Jurkat, Clone E6-1 (cell line): ENCODE measurements around the gene BHLHE40.

ENCODE experiments used
- DNase-seq: peaks from one replicate; pipeline ENCODE4 v3.0.0-alpha.2; 2011; ENCODE audit warnings: low read depth, low spot score
- H3K4me3 ChIP-seq: 2 replicates; pipeline ENCODE4 v1.5.1; 2011; ENCODE audit warnings: mild to moderate bottlenecking, low read length, control low read depth, moderate library complexity

The BHLHE40 gene

DNA sequence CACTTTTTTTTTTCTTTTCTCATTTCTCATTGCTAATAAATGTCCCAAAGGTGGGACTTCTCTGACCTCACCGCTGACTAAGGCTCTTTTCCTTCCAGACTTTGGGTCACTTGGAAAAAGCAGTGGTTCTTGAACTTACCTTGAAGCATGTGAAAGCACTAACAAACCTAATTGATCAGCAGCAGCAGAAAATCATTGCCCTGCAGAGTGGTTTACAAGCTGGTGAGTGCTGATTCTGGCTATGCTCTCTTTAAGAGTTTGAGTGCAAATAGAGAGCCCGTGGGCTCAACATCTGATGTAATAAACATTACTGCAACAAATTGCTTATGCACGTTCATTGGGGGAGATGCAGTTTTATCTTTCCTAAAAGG is 2.0 kb downstream of the BHLHE40 start:
- no peak overlapping the region for H3K4me3 ChIP-seq
- no peak for DNase-seq

DNA sequence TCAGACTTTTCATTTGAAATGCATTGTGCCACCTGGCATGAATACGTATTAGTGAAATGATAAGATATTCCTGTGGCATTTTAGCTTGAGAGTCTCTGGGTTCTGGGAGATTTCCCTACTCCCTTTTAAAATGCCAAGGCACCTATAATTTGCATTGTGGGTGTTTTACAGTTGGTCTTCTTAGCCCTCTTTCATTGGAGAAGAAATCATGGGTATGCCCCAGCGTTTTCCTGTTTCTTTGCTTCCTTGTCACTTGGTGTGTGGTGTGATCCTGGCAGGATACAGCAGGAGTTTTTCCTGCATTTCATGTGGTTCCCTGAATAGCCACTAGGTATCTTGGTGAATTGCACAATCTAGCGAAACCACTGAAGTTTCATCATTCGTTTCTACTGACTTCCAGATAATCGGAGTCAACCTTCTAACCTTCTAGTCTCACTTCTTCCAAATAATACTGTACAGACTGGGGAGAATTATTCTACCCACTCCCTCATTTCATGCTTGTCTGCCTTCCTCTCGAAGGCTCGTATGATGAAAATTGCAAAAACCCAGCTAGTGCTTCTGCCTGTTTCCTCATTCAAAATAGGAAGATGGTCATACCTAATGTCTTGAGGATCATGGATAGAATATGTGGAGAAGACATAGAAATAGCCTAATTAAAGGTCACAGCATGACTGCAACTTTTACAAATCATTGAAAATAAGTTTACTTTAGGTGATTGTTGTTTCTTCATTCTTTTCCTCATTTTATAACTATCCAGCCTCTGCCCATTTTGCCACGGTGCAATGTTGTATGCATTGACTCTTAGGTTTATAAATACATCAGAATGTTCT is 2.6 kb downstream of the BHLHE40 start:
- no peak overlapping the region for H3K4me3 ChIP-seq
- DNase-seq, result no peak

DNA sequence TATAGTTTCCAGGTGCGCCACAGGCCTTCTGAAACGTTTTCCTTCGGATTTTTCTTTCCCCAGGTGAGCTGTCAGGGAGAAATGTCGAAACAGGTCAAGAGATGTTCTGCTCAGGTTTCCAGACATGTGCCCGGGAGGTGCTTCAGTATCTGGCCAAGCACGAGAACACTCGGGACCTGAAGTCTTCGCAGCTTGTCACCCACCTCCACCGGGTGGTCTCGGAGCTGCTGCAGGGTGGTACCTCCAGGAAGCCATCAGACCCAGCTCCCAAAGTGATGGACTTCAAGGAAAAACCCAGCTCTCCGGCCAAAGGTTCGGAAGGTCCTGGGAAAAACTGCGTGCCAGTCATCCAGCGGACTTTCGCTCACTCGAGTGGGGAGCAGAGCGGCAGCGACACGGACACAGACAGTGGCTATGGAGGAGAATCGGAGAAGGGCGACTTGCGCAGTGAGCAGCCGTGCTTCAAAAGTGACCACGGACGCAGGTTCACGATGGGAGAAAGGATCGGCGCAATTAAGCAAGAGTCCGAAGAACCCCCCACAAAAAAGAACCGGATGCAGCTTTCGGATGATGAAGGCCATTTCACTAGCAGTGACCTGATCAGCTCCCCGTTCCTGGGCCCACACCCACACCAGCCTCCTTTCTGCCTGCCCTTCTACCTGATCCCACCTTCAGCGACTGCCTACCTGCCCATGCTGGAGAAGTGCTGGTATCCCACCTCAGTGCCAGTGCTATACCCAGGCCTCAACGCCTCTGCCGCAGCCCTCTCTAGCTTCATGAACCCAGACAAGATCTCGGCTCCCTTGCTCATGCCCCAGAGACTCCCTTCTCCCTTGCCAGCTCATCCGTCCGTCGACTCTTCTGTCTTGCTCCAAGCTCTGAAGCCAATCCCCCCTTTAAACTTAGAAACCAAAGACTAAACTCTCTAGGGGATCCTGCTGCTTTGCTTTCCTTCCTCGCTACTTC is 3.8 kb downstream of the BHLHE40 start:
- H3K4me3 ChIP-seq, result no peak overlapping the region
- DNase-seq, result no peak

DNA sequence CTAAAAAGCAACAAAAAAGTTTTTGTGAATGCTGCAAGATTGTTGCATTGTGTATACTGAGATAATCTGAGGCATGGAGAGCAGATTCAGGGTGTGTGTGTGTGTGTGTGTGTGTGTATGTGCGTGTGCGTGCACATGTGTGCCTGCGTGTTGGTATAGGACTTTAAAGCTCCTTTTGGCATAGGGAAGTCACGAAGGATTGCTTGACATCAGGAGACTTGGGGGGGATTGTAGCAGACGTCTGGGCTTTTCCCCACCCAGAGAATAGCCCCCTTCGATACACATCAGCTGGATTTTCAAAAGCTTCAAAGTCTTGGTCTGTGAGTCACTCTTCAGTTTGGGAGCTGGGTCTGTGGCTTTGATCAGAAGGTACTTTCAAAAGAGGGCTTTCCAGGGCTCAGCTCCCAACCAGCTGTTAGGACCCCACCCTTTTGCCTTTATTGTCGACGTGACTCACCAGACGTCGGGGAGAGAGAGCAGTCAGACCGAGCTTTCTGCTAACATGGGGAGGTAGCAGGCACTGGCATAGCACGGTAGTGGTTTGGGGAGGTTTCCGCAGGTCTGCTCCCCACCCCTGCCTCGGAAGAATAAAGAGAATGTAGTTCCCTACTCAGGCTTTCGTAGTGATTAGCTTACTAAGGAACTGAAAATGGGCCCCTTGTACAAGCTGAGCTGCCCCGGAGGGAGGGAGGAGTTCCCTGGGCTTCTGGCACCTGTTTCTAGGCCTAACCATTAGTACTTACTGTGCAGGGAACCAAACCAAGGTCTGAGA is 4.7 kb downstream of the BHLHE40 start:
- no peak for DNase-seq
- no peak overlapping the region for H3K4me3 ChIP-seq

DNA sequence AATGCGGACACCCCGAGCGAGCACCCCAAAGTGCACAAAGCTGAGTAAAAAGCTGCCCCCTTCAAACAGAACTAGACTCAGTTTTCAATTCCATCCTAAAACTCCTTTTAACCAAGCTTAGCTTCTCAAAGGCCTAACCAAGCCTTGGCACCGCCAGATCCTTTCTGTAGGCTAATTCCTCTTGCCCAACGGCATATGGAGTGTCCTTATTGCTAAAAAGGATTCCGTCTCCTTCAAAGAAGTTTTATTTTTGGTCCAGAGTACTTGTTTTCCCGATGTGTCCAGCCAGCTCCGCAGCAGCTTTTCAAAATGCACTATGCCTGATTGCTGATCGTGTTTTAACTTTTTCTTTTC is 5.3 kb downstream of the BHLHE40 start:
- DNase-seq, result no peak
- no peak overlapping the region for H3K4me3 ChIP-seq

DNA sequence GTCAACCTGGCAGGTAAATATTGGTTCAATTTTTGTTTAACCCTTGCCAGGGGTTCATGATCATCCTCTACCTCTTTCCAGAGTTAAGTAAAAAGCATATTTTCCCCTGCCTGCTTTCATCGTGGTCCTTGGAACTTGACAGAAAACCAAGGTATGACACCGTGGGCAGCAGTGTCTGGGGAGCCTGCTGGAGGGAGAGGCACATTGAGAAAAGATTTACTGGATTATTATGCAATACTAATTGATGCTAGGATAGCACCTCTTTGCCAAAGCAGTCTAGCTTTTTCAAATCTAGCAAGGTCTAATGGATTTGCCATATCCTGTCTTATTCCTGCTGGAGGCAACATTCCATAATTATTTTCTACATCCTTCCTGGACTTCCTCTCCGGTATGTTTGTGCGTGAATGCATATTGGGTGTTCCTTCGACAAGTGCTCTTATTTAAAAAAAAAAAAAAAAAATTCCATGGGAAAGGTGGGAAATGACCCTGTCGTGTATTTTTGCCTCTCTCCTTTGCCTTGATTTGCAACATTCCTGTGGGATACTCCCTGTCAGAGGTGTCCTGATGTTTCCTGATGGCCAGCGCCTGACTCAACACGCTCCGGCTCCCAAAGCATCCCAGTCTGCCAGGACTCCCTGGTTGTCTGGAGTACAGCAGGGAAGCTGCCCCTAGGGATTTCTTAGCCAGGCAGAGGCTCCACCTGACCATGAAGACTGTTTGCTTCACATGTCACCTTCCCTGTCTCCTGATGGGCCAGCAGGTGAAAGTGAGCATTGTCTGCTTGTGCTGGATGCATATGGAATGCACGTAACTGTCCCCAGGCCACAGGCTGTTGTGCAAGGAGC is 6.3 kb downstream of the BHLHE40 start:
- DNase-seq, result no peak
- no peak overlapping the region for H3K4me3 ChIP-seq

DNA sequence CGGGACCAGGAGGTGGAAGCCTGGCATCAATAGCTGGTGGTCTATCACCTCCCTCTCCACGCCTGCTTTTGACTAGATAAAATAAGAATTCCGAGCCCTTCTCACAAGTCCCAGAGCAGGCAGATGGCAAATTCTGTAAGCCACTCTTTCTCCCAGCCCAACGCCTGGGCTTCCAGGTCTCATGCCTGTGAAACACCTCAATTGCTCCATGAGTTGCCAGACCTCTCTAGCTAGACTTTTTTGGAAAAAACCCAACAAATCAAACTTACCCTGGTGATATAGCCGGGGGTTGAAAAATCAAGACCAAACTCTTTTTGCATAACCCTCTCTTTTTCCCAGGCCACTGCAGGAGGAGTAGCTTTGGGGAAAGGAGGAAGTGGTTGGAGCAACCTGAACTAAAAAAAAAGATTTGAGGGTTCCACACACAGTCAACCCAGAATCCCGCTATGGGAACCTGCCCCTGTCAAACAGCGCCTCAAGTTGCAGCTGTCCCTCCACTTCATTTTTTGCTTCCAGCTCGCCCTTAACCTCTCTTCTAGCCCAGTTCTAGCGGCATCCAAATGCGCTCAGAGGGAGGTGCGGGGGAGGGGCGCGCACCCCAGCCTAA is 7.0 kb downstream of the BHLHE40 start:
- peak; percentile 31 for DNase-seq
- peak overlapping the region; percentile 56 for H3K4me3 ChIP-seq

DNA sequence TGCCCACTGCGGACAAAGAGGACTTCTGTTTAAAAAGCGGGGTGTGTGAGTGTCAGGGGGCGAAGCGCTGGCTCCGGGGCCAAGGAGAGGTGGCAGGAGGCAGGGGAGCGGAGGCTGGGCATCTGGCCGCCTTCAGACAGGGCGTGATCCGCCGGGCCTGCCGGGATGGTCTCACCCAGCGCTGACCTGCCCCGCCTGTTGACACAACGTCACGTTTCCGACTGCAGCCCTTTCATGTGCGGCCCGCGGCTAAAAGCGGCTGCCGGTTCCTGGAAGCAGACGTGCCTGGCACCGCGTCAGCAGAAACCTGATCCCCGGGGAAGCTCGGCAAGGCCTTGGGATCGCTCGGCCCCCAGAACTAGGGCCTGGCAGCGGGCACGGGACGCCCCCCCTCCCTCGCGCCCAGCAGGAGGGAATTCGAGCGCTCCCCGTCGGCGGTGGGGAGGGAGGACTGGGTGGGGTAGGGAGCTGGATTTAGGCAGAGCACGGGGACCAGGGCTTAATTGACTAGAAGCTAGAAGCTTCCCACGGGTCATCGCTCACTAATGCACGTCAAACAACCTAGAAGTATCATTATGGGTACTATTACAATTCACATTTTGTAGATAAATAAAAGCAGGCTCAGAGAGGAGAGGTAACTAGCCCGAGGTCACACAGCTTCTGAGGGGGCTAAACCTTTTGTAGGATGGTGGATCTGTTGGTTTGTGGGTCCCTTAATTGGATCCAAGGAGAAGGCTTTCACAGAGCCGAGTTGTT is 7.7 kb downstream of the BHLHE40 start:
- H3K4me3 ChIP-seq, result peak overlapping the region; percentile 56
- DNase-seq, result peak; percentile 36

DNA sequence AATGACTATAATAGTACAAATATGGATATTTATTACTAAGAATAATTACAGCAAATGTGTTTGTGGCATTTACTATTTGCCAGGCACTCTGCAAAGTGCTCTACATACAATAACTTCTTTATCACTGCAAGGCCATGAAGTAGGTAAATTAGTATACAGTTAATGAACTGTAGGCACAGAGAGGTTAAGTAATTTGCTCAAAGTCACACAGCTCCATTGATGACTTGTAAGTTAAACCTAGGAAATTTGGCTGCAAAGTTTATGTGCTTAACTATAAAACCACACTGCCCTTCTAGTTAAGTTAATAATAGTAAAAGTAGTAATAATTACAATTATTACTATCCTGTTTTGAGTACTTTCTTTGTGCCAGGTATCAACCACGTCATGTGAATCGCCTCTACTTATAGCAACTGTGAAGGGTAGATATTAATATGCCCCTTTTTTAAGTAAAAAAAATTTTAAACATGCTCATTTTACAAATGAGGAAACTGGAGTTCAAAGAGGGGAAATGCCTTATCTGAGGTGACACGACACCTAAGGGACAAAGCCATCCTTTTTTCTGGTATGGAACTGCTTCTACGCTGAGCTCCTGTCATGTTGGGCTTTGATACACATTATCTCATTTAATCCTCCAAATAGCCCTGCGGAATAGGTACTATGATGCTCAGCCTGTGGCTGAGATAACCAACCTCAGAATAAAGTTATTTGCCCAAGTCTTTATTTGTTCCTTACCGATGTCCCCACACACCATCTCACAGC is 8.5 kb downstream of the BHLHE40 start:
- peak overlapping the region; percentile 56; the same call in 1 of the 2 replicates for H3K4me3 ChIP-seq
- DNase-seq, result no peak

DNA sequence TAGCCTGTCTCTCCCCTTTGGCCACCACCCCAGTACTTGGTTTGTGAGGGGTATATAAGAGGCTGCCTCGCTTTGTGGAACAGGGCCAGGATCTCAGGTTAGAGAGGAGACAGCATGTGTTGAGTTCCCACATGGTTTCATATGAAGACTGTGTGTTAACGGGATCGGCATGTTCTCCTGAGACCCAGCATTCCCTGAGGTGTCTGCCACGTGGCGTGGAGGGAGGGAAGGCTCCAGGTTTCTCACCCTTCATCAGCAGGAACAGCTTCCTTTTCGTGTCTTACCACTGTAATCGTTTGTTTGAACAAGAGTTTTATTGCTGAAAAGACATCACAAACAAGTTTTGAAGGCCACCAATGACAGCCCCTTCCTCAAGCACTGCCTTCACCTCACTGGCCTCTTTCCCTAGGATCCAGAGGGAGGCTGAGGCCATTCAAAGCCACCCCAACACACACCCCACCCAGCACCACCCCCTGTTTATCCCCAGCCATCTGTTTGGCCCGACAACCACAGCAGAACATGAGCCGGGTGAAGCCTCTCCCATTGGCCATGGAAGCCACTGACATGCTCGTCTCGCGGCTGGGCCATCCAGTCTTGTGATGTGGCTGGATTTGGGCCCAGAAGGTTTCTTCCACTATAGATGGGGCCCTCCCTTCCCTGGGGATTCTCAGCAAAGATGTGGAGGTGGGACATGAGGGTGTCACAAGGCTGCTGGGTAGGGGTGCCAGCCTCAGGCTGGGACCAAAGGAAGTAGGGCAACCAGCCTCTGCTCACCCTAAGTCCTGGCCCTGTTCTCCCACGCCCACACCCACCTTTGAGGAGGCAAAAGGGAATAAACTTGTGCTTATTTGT is 10.0 kb downstream of the BHLHE40 start:
- no peak overlapping the region for H3K4me3 ChIP-seq
- DNase-seq, result no peak

DNA sequence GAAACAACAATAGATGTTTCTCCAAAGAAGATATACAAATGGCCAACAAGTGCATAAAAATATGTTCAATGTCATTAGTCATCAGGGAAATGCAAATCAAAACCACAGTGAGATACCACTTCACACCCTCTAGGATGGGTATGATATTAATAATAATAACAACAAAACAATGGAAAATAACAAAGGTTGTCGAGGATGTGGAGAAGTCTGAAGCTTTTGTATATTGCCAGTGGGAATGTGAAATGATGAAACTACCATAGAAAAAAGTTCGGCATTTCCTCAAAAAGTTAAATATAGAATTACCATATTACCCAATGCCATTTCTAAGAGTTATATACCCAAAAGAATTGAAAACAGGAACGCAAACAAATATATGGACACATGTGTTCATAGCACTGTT is 10.8 kb downstream of the BHLHE40 start:
- H3K4me3 ChIP-seq, result no peak overlapping the region
- DNase-seq, result no peak

DNA sequence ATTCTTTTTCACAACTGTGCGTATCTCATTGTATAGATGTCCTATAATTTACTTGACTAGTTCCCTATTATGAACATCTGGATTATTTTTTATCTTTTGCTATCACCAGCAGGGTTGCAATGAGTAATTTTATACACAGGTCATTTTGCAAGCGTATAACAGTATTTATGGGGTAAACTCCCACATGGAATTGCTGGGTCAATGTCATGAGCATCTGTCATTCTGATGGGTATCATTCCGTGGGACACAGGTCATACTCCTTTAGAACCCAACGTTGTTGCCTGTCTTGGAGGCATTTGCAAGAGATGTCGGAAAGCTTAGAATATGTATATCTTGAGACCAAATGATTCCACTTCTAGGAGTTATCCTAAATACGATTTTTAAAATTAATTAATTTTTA is 12.9 kb downstream of the BHLHE40 start:
- H3K4me3 ChIP-seq, result no peak overlapping the region
- no peak for DNase-seq

DNA sequence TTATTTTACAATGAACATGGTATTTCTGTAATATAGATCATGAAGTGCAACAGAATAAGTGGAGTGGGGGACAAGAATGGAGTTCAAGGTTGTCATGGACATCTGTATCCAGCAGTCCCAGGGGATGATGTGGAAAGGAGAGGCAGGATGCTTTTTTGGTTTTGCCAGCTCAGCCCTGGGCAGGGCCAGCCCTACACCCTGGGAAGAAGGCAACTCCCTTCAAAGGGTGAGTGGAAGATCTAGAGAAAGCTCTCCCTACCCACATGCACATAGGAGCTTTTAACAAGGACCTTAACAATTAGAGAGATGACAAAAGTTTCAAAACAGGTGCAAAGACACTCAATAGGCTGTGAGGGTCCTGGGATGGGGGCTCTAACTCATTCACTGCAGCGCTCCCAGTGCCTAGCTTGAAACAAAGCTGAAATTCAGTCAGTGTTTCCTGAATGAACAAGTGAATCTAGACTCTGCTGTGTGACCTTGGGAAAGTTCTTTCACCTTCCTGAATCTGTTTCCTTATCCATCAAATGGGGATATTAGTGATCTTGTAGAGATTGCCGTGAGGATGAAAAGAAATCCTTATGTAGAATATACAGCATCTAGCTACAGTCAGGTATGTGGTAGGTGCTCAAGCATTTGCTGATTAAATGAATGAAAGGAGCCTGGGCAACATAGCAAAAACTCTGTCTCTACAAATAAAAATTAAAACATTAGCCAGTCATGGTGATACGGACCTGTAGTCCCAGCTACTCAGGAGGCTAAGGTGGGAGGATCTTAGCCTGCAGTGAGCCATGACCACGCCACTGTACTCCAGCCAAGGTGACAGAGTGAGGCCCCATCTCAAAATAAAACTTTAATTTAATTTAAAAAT is 14.3 kb downstream of the BHLHE40 start:
- no peak overlapping the region for H3K4me3 ChIP-seq
- DNase-seq, result no peak

DNA sequence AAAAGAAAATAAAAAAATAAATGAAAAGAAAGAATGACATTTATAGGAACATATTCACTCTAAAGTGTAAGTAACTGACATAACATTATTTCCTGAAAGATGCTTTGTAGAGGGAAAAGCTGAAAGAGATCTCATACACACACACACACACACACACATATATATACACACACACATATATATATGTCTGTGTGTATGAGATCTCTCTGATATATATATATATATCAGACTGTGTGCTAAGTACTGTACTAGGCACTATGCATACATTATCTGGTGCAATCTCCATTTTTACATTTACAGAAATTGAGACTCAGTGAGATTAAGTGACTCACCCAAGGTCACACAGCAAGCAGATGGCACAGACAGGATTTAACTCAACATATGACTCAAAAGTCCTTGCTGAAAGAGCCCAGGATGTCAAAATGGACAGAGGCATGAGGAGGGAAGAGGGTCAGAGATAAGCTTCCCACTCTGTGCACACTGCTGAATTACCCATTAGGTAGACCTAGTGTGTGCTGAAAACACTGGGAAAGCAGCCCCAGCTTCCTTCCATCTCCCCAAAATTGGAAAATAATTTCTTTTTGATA is 15.0 kb downstream of the BHLHE40 start:
- no peak overlapping the region for H3K4me3 ChIP-seq
- DNase-seq, result no peak
